Measurements from ENCODE around the gene ACER1.
"Not testable (repeated sequence)": the region's sequence is repeated elsewhere in the genome, so short reads cannot be mapped to it uniquely, and the experiment has no call there.

Gene ACER1

GRCh38 chr19:6355321-6356040 lies 22.1 kb upstream of the ACER1 start:
- not testable (repeated sequence) for DNase-seq

- DNase-seq = peak; percentile 8
Measured at GRCh38 chr19:6354098-6354674, 20.8 kb upstream of the ACER1 start.

GRCh38 chr19:6352381-6353165 lies 19.2 kb upstream of the ACER1 start:
- DNase-seq = no peak

- no peak for DNase-seq
Measured at GRCh38 chr19:6350688-6351087, 17.3 kb upstream of the ACER1 start.

- DNase-seq = not testable (repeated sequence)
Measured at GRCh38 chr19:6349271-6349670, 15.9 kb upstream of the ACER1 start.

GRCh38 chr19:6343462-6343861 lies 10.1 kb upstream of the ACER1 start:
- no peak for DNase-seq

- no peak for DNase-seq
Measured at GRCh38 chr19:6340493-6341201, 7.2 kb upstream of the ACER1 start.

- DNase-seq = no peak
Measured at GRCh38 chr19:6334490-6335285, 1.3 kb upstream of the ACER1 start.

- DNase-seq = no peak
Measured at GRCh38 chr19:6326815-6327214, 6.6 kb downstream of the ACER1 start.

- DNase-seq = no peak
Measured at GRCh38 chr19:6325614-6326013, 7.8 kb downstream of the ACER1 start.

- DNase-seq = no peak
Measured at GRCh38 chr19:6324757-6325156, 8.7 kb downstream of the ACER1 start.

GRCh38 chr19:6322284-6322683 lies 11.1 kb downstream of the ACER1 start:
- DNase-seq = no peak

- DNase-seq = no peak
Measured at GRCh38 chr19:6319376-6319775, 14.0 kb downstream of the ACER1 start.

- DNase-seq = no peak
Measured at GRCh38 chr19:6318772-6319171, 14.6 kb downstream of the ACER1 start.

- not testable (repeated sequence) for DNase-seq
Measured at GRCh38 chr19:6315646-6316045, 17.8 kb downstream of the ACER1 start.

- DNase-seq = no peak
Measured at GRCh38 chr19:6313398-6313969, 19.9 kb downstream of the ACER1 start.

GRCh38 chr19:6312018-6312417 lies 21.4 kb downstream of the ACER1 start:
- DNase-seq = no peak

GRCh38 chr19:6298413-6298812 lies 35.0 kb downstream of the ACER1 start:
- no peak for DNase-seq

GRCh38 chr19:6297202-6297601 lies 36.2 kb downstream of the ACER1 start:
- DNase-seq = no peak

- DNase-seq = no peak
Measured at GRCh38 chr19:6292006-6292405, 41.4 kb downstream of the ACER1 start.

- no peak for DNase-seq
Measured at GRCh38 chr19:6288737-6289136, 44.7 kb downstream of the ACER1 start.

- DNase-seq = no peak
Measured at GRCh38 chr19:6287269-6287885, 46.0 kb downstream of the ACER1 start.
